Astrocyte of the spinal cord (primary cell): ENCODE measurements around the gene ARID2.

Experiments
- DNase-seq: peaks from one replicate; pipeline ENCODE4 v3.0.0; 2011; ENCODE audit warnings: low read depth, low spot score
- H3K4me3 ChIP-seq: 2 replicates; pipeline ENCODE4 v1.5.1; 2011; ENCODE audit warnings: low read depth, mild to moderate bottlenecking, low read length, moderate library complexity
- CTCF ChIP-seq: IDR thresholded peaks from 2 replicates; pipeline ENCODE4 v1.5.1; 2012; ENCODE audit warnings: low read depth, mild to moderate bottlenecking, low read length, inconsistent platforms
- in situ Hi-C: cut with HindIII; loops from 2 replicates; pipeline ENCODE4 v1.10.0; 2017; ENCODE audit warnings: low sequenced_read_pairs

Gene ARID2

GRCh38 chr12:45732250-45732649 lies 2.7 kb downstream of the ARID2 start:
- H3K4me3 ChIP-seq, result peak overlapping the region; percentile 15
- in situ Hi-C loops, result no loop called here
- TF ChIP-seq CTCF, result no peak
- peak; percentile 23 for DNase-seq

- in situ Hi-C loops, result no loop called here
- peak; percentile 16 for DNase-seq
- no peak overlapping the region for H3K4me3 ChIP-seq
These were observed 3.4 kb downstream of the ARID2 start for GRCh38 chr12:45732936-45733335.

GRCh38 chr12:45737638-45738037 lies 8.1 kb downstream of the ARID2 start:
- no peak overlapping the region for H3K4me3 ChIP-seq
- DNase-seq, result no peak
- no peak for TF ChIP-seq CTCF
- in situ Hi-C loops, result no loop called here

More at GRCh38 chr12:45732936-45733335, 3.4 kb downstream of the ARID2 start:
- TF ChIP-seq CTCF, result no peak

GRCh38 chr12:45742590-45742989 lies 13.1 kb downstream of the ARID2 start:
- no peak for TF ChIP-seq CTCF
- no peak for DNase-seq
- in situ Hi-C loops, result no loop called here
- H3K4me3 ChIP-seq, result no peak overlapping the region

- no peak for DNase-seq
- in situ Hi-C loops, result no loop called here
- TF ChIP-seq CTCF, result no peak
- no peak overlapping the region for H3K4me3 ChIP-seq
These were observed 13.7 kb downstream of the ARID2 start for GRCh38 chr12:45743247-45743646.

GRCh38 chr12:45745861-45746277 lies 16.4 kb downstream of the ARID2 start:
- H3K4me3 ChIP-seq, result no peak overlapping the region
- peak; percentile 32 for DNase-seq
- in situ Hi-C loops, result no loop called here
- TF ChIP-seq CTCF, result peak; percentile 28

GRCh38 chr12:45756666-45757065 lies 27.2 kb downstream of the ARID2 start:
- no peak overlapping the region for H3K4me3 ChIP-seq
- TF ChIP-seq CTCF, result no peak
- in situ Hi-C loops, result no loop called here
- DNase-seq, result no peak
